Measurements from ENCODE around the gene GLYAT. TPM values are rescaled to one million over a fixed set of nuclear protein-coding genes. Genes with fewer than 3 reads are reported as not detected.

Gene GLYAT, protein sequence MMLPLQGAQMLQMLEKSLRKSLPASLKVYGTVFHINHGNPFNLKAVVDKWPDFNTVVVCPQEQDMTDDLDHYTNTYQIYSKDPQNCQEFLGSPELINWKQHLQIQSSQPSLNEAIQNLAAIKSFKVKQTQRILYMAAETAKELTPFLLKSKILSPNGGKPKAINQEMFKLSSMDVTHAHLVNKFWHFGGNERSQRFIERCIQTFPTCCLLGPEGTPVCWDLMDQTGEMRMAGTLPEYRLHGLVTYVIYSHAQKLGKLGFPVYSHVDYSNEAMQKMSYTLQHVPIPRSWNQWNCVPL
- not detected in 2 replicates for total RNA-seq

DNA sequence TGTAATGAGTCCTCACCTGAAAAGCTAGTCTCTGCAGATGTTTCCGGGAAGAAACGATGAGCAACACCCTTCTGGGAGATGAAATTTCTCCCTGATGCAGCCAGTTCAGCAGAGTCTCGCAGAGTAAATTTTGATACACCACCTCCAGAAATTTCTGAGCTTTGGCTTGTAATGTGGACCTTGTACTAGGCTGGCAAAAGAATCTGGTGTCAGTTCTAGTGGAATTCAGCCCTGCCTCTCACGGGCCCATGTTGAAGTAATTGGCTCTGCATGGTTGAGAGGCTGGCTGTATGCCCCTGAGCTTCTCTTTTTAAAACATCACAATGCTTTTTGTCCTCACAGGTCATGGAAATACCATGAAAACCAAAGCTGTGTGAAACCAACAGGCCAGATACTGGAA is at the start of gene GLYAT:
TSS of gene GLYAT (minus strand) at position 125 of the 400 bp plus-strand sequence. CDS start 7,447 bp downstream, outside the sequence.

Other genes starting within 250 kb of the GLYAT start
- gene OR5B21, start 223.8 kb downstream of the GLYAT start, total RNA-seq = not detected in 2 replicates
- 3.1 and 12.8 TPM in 2 replicates for gene LPXN, start 156.1 kb downstream of the GLYAT start, total RNA-seq
- 45.8 and 48.2 TPM in 2 replicates for gene ZFP91, start 152.9 kb downstream of the GLYAT start, total RNA-seq
- 1.1 and 1.2 TPM in 2 replicates for gene CNTF, start 109.3 kb downstream of the GLYAT start, total RNA-seq
- 0.19 and 1.7 TPM in 2 replicates for gene GLYATL2, start 112.8 kb upstream of the GLYAT start, total RNA-seq
- 0.56 and 0.58 TPM in 2 replicates for gene GLYATL1, start 207.5 kb upstream of the GLYAT start, total RNA-seq